PC-9 (cell line): ENCODE measurements around the gene MTUS2. TPM values are rescaled to one million over a fixed set of nuclear protein-coding genes. Genes with fewer than 3 reads are reported as not detected.

Experiments
- BruUV-seq: library from RNA; stranded (reverse); fragments of 400-500 nt; replicated peaks from 2 replicates; lab custom pipeline; 2021; lab: Mats Ljungman, UMichigan
- CTCF ChIA-PET: fragments of 300-600 bp; sonication (Branson Sonifier 250); formaldehyde crosslinking; loops from one replicate; lab custom pipeline; 2022; ENCODE audit warnings: antibody characterized with exemption; lab: Charles Lee
- POLR2A ChIA-PET: fragments of 300-600 bp; sonication (Branson Sonifier 250); formaldehyde crosslinking; loops from one replicate; lab custom pipeline; 2022; ENCODE audit warnings: antibody characterized with exemption; ENCODE audit not compliant: unreplicated experiment; lab: Charles Lee
- DNase-seq, 2 experiments: peaks; one replicate each; pipeline versions ENCODE4 v3.0.0 to v3.0.0-alpha.2; 2015 to 2022; ENCODE audit warnings: mixed read lengths in 1 of 2
- H2AFZ ChIP-seq: fragments of 200-600 bp; sonication (generic); 2 replicates; pipeline ENCODE4 v1.8.1; 2017; ENCODE audit warnings: antibody characterized with exemption
- H3F3A ChIP-seq: fragments of 200-600 bp; sonication (generic); 2 replicates; pipeline ENCODE4 v1.8.1; 2017; ENCODE audit warnings: antibody characterized with exemption, mild to moderate bottlenecking, low read depth; ENCODE audit not compliant: insufficient read depth
- H3K27ac ChIP-seq: fragments of 200-600 bp; sonication (generic); 2 replicates; pipeline ENCODE4 v1.6.1; 2016; ENCODE audit warnings: mixed run types
- H3K27me3 ChIP-seq: fragments of 200-600 bp; sonication (generic); 2 replicates; pipeline ENCODE4 v1.6.1; 2016; ENCODE audit warnings: low read depth, mixed run types; ENCODE audit not compliant: insufficient read depth
- H3K36me3 ChIP-seq: fragments of 200-600 bp; sonication (generic); 2 replicates; pipeline ENCODE4 v1.6.1; 2016; ENCODE audit warnings: low read depth, mixed run types
- H3K4me1 ChIP-seq: fragments of 200-600 bp; sonication (generic); replicated peaks from 2 replicates; pipeline ENCODE4 v1.6.1; 2016; ENCODE audit warnings: mixed run types; ENCODE audit not compliant: insufficient read depth
- H3K4me2 ChIP-seq: fragments of 200-600 bp; sonication (generic); 2 replicates; pipeline ENCODE4 v1.6.1; 2017; ENCODE audit warnings: mixed run types
- H3K4me3 ChIP-seq: fragments of 200-600 bp; sonication (generic); 2 replicates; pipeline ENCODE4 v1.6.1; 2016; ENCODE audit warnings: mixed run types
- H3K79me2 ChIP-seq: fragments of 200-600 bp; sonication (generic); 2 replicates; pipeline ENCODE4 v1.6.1; 2017; ENCODE audit warnings: low read depth, mixed run types
- H3K9me2 ChIP-seq: fragments of 200-600 bp; sonication (generic); 2 replicates; pipeline ENCODE4 v1.8.1; 2017; ENCODE audit warnings: mild to moderate bottlenecking; ENCODE audit not compliant: insufficient read depth
- H3K9me3 ChIP-seq: fragments of 200-600 bp; sonication (generic); 2 replicates; pipeline ENCODE4 v1.8.1; 2016; ENCODE audit warnings: low read depth; ENCODE audit not compliant: insufficient read depth
- H4K20me1 ChIP-seq: fragments of 200-600 bp; sonication (generic); 2 replicates; pipeline ENCODE4 v1.8.1; 2017; ENCODE audit not compliant: insufficient read depth
- CTCF ChIP-seq: fragments of 200-600 bp; sonication (generic); conservative IDR thresholded peaks from 2 replicates; pipeline ENCODE4 v1.6.1; 2017; ENCODE audit warnings: mixed run types, antibody characterized with exemption, mild to moderate bottlenecking, moderate library complexity
- EZH2 ChIP-seq: fragments of 200-600 bp; sonication (generic); IDR thresholded peaks from 2 replicates; pipeline ENCODE4 v1.8.0; 2017; ENCODE audit warnings: antibody characterized with exemption, low read depth
- intact Hi-C: fragments of 100-400 bp; cut with micrococcal nuclease; formaldehyde crosslinking; loops from one replicate; pipeline ENCODE4 v1.10.0; 2022; ENCODE audit not compliant: unreplicated experiment
- total RNA-seq: library from RNA; stranded (reverse); gene quantifications from 2 replicates; pipeline ENCODE4 v1.2.3, GENCODE V29; 2021

MTUS2 gene
- total RNA-seq, 1 experiment from 2014 or later = not detected

GRCh38 chr13:29435125-29435911 is 615.2 kb downstream of the MTUS2 start:
- BruUV-seq = no TSS peak

GRCh38 chr13:29436291-29436690 is 616.2 kb downstream of the MTUS2 start:
- BruUV-seq = no TSS peak
- peaks cover 53% of the 10 kb centered on the region for H3K27me3 ChIP-seq
- TF ChIP-seq CTCF (no peak), EZH2 (no peak)

More at GRCh38 chr13:29435125-29435911, 615.2 kb downstream of the MTUS2 start:
- Histone ChIP-seq H3K4me1 (no peaks in the 10 kb centered on the region), H4K20me1 (no peaks in the 10 kb centered on the region), H3F3A (no peaks in the 10 kb centered on the region), H3K4me3 (no peak overlapping the region), H3K27me3 (peaks cover 53% of the 10 kb centered on the region), H3K79me2 (no peaks in the 10 kb centered on the region), H3K36me3 (no peaks in the 10 kb centered on the region), H3K9me3 (no peaks in the 10 kb centered on the region), H2AFZ (no peak overlapping the region), H3K9me2 (no peaks in the 10 kb centered on the region), H3K27ac (no peak overlapping the region), H3K4me2 (no peak overlapping the region)
- TF ChIP-seq EZH2 = no peak
- TF ChIP-seq CTCF = no peak
- CTCF ChIA-PET = no interaction called here
- intact Hi-C loops = no loop called here
- DNase-seq = no peak
- POLR2A ChIA-PET = no interaction called here

GRCh38 chr13:29436721-29437280 is 616.7 kb downstream of the MTUS2 start:
- Histone ChIP-seq H3K4me1 (no peaks in the 10 kb centered on the region), H3K79me2 (no peaks in the 10 kb centered on the region), H3K4me2 (no peak overlapping the region), H4K20me1 (no peaks in the 10 kb centered on the region), H3K4me3 (no peak overlapping the region), H2AFZ (no peak overlapping the region), H3K36me3 (no peaks in the 10 kb centered on the region), H3K9me2 (no peaks in the 10 kb centered on the region), H3K27me3 (peaks cover 53% of the 10 kb centered on the region), H3K9me3 (no peaks in the 10 kb centered on the region), H3F3A (no peaks in the 10 kb centered on the region), H3K27ac (no peak overlapping the region)
- BruUV-seq = no TSS peak
- intact Hi-C loops = no loop called here
- DNase-seq = no peak
- TF ChIP-seq CTCF = no peak
- no peak for TF ChIP-seq EZH2
- POLR2A ChIA-PET = no interaction called here
- CTCF ChIA-PET = no interaction called here

More at GRCh38 chr13:29436291-29436690, 616.2 kb downstream of the MTUS2 start:
- Histone ChIP-seq H4K20me1 (no peaks in the 10 kb centered on the region), H3K36me3 (no peaks in the 10 kb centered on the region), H3K27ac (no peak overlapping the region), H3K9me2 (no peaks in the 10 kb centered on the region), H3K4me2 (no peak overlapping the region), H3K79me2 (no peaks in the 10 kb centered on the region), H2AFZ (no peak overlapping the region), H3K9me3 (no peaks in the 10 kb centered on the region), H3F3A (no peaks in the 10 kb centered on the region), H3K4me3 (no peak overlapping the region), H3K4me1 (no peaks in the 10 kb centered on the region)
- no peak for DNase-seq
- POLR2A ChIA-PET = no interaction called here
- intact Hi-C loops = no loop called here
- CTCF ChIA-PET = no interaction called here
